WI38 (cell line): Measurements from ENCODE around the gene RAPGEF5.

ENCODE experiments used
- H3K4me3 ChIP-seq: 2 replicates; pipeline ENCODE4 v1.5.1; 2011; ENCODE audit warnings: low read depth, mild to moderate bottlenecking, control low read depth, low read length
- CTCF ChIP-seq: IDR thresholded peaks from 2 replicates; pipeline ENCODE4 v1.5.1; 2012; ENCODE audit warnings: low read depth, mild to moderate bottlenecking, control low read depth, low read length

RAPGEF5 gene

GRCh38 chr7:22390516-22390915 lies 33.6 kb upstream of the RAPGEF5 start:
- no peak for TF ChIP-seq CTCF
- no peak overlapping the region for H3K4me3 ChIP-seq

- H3K4me3 ChIP-seq: no peak overlapping the region
- no peak for TF ChIP-seq CTCF
Measured at GRCh38 chr7:22389892-22390291, 32.9 kb upstream of the RAPGEF5 start.

- no peak overlapping the region for H3K4me3 ChIP-seq
- TF ChIP-seq CTCF: no peak
Measured at GRCh38 chr7:22387583-22387982, 30.6 kb upstream of the RAPGEF5 start.

- TF ChIP-seq CTCF: no peak
- H3K4me3 ChIP-seq: no peak overlapping the region
Measured at GRCh38 chr7:22386865-22387264, 29.9 kb upstream of the RAPGEF5 start.

GRCh38 chr7:22386206-22386858 lies 29.4 kb upstream of the RAPGEF5 start:
- TF ChIP-seq CTCF: no peak
- no peak overlapping the region for H3K4me3 ChIP-seq

GRCh38 chr7:22385326-22385725 lies 28.4 kb upstream of the RAPGEF5 start:
- TF ChIP-seq CTCF: no peak
- no peak overlapping the region for H3K4me3 ChIP-seq

GRCh38 chr7:22380333-22380732 lies 23.4 kb upstream of the RAPGEF5 start:
- H3K4me3 ChIP-seq: no peak overlapping the region
- TF ChIP-seq CTCF: no peak
